DOHH2 (cell line): Measurements from ENCODE around the gene PLEKHG4B.

Experiments used
- EZH2phosphoT487 ChIP-seq: fragments of 200-600 bp; sonication (generic); IDR thresholded peaks from 2 replicates; pipeline ENCODE4 v1.6.1; 2017; ENCODE audit warnings: borderline replicate concordance, mild to moderate bottlenecking, antibody characterized with exemption, low read length, moderate library complexity, mixed read lengths
- TF ChIP-seq, protein P1 (sequence below): fragments of 200-600 bp; sonication (generic); IDR thresholded peaks from one replicate; pipeline ENCODE4 v1.5.1; 2014; ENCODE audit warnings: antibody characterized with exemption, mild to moderate bottlenecking, low read depth, low read length; ENCODE audit not compliant: poor library complexity, severe bottlenecking

DNA sequence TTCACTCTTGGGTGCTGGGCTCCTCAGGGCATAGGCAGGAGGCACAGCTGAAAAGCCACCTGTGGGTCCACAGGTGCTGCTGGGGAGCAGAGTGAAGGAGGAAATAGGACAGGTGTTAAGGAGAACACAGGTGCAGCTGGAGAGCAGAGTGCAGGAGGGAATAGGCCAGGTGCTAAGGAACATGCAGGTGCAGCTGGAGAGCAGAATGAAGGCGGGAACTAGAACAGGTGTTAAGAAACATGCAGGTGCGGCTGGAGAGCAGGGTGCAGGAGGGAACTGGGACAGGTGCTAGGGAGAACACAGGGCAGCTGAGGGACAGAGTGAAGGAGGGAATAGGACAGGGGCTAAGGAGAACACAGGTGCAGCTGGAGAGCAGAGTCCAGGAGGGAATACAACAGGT is 43.8 kb upstream of the PLEKHG4B start:
- TF ChIP-seq, protein P1, sequence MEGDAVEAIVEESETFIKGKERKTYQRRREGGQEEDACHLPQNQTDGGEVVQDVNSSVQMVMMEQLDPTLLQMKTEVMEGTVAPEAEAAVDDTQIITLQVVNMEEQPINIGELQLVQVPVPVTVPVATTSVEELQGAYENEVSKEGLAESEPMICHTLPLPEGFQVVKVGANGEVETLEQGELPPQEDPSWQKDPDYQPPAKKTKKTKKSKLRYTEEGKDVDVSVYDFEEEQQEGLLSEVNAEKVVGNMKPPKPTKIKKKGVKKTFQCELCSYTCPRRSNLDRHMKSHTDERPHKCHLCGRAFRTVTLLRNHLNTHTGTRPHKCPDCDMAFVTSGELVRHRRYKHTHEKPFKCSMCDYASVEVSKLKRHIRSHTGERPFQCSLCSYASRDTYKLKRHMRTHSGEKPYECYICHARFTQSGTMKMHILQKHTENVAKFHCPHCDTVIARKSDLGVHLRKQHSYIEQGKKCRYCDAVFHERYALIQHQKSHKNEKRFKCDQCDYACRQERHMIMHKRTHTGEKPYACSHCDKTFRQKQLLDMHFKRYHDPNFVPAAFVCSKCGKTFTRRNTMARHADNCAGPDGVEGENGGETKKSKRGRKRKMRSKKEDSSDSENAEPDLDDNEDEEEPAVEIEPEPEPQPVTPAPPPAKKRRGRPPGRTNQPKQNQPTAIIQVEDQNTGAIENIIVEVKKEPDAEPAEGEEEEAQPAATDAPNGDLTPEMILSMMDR: no peak
- no peak for TF ChIP-seq EZH2phosphoT487
